GM06990 (cell line): ENCODE data around the gene SLC7A1.

Source experiments
- DNase-seq: peaks from one replicate; pipeline ENCODE4 v3.0.0-alpha.2; 2011; ENCODE audit not compliant: insufficient read length; ENCODE audit errors: extremely low read depth
- H3K27me3 ChIP-seq: replicated peaks from 2 replicates; pipeline ENCODE4 v1.6.0; 2011; ENCODE audit warnings: low read length; ENCODE audit not compliant: control insufficient read depth, insufficient read depth
- H3K36me3 ChIP-seq: 2 replicates; pipeline ENCODE4 v1.5.1; 2011; ENCODE audit warnings: low read length; ENCODE audit not compliant: control insufficient read depth, insufficient read depth
- H3K4me3 ChIP-seq: replicated peaks from 2 replicates; pipeline ENCODE4 v1.5.1; 2011; ENCODE audit warnings: low read depth, mild to moderate bottlenecking, control low read depth, low read length
- CTCF ChIP-seq: IDR thresholded peaks from 2 replicates; pipeline ENCODE4 v1.5.1; 2011; ENCODE audit warnings: low read length, control low read depth, mild to moderate bottlenecking, inconsistent platforms; ENCODE audit not compliant: insufficient read depth, poor library complexity, severe bottlenecking

Gene SLC7A1

GRCh38 chr13:29597246-29597645, 1.8 kb upstream of the SLC7A1 start:
- H3K27me3 ChIP-seq: no peaks in the 10 kb centered on the region
- no peak for DNase-seq
- no peaks in the 10 kb centered on the region for H3K36me3 ChIP-seq
- TF ChIP-seq CTCF: no peak
- H3K4me3 ChIP-seq: no peak overlapping the region

DNA sequence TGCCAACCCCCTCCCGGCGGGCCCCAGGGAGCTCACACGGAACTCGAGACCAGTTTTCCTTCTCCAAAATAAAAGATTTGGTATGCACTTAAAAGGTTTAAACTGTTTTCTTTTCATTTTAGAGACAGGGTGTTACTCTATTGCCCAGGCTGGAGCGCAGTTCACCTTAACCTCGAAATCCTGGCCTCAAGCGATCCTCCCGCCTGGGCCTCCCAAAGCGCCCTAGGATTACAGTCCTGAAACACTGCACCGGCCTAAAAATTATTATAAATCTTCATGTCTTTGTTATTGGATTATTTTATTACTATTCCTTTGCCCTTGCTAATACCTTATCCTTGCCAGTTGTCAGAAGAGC, 553 bp upstream of the SLC7A1 start:
- DNase-seq: no peak
- TF ChIP-seq CTCF: no peak
- no peaks in the 10 kb centered on the region; the same call in 1 of the 2 replicates for H3K36me3 ChIP-seq
- H3K4me3 ChIP-seq: peak overlapping the region; percentile 50
- H3K27me3 ChIP-seq: no peaks in the 10 kb centered on the region

GRCh38 chr13:29594710-29595379, 643 bp downstream of the SLC7A1 start:
- peak; percentile 77 for DNase-seq
- no peak for TF ChIP-seq CTCF
- H3K27me3 ChIP-seq: no peaks in the 10 kb centered on the region
- H3K4me3 ChIP-seq: peak overlapping the region; percentile 85
- H3K36me3 ChIP-seq: no peaks in the 10 kb centered on the region; the same call in 1 of the 2 replicates

GRCh38 chr13:29594303-29594709, 1.2 kb downstream of the SLC7A1 start:
- H3K27me3 ChIP-seq: no peaks in the 10 kb centered on the region
- no peak for DNase-seq
- H3K36me3 ChIP-seq: peaks cover 2% of the 10 kb centered on the region
- peak overlapping the region; percentile 85 for H3K4me3 ChIP-seq
- TF ChIP-seq CTCF: no peak

GRCh38 chr13:29593605-29594297, 1.7 kb downstream of the SLC7A1 start:
- Histone ChIP-seq H3K27me3 (no peaks in the 10 kb centered on the region), H3K36me3 (peaks cover 2% of the 10 kb centered on the region), H3K4me3 (peak overlapping the region; percentile 85)
- TF ChIP-seq CTCF: no peak
- DNase-seq: no peak
